ENCODE data around the gene MYOT.
"Not testable (repeated sequence)": the region's sequence is repeated elsewhere in the genome, so short reads cannot be mapped to it uniquely, and the experiment has no call there.

The MYOT gene

DNA sequence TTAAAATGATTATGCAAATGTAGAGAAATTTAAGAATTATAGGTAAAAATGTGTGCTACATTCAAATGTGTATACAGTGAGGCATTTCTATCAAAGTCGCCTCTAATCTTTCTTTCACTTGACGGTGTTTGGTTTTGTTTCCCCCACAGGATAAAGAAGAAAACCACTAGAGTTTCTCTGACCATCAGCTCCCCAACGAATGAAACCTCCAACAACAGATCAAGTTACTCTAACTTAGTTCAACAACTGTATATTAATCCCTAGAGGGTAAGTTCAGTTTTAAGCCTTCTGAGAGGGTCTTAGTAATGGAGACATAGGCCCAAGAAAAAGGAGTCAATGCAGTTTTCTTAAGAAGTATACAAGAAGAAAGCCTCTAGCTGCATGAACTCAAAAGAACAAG, 11.5 kb upstream of the MYOT start:
- DNase-seq (ENCODE audit: low read depth) = no peak

DNA sequence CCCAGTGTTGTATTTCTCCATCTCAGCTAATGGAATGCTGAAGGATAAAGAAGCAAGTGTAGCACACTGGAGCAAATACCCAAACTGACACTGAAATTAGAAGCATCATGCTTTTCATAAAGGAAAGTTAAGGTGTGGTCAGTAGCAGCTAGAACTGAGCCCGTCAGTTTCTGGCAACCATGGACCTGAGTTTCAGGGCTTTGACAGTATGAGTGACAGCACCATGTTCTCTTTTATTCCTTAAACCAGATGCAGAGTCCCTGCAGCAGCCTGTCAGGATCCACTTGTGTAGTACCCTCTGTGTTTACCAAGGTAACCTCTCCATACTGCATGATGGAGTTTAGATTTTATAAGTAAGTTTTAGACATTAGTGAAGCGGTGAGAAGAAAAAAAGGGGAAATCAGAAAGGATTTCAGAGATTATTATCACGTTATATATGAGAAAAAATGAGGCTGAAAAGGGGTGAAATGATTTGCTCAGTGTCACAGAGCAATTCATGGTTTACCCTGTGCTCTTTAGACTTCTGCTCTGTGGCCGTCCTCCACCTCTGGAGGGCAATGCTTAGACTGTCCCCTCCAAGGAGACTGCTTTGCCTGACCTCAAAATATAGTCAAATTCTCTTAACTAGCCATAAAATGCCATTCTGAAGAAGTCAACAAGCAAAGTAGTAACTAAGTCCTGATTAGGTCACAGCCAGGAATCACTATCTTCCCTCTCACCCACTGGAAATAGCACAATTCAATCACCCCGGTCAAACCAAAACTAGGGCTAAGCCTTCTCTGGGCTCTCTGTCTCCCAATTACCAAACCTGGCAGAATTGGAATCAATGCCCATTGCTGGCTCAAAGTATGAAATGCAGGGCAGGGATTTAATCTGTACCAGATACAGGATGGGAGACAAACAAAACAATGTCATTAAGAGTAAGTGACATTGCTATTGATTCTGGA, 10.5 kb upstream of the MYOT start:
- DNase-seq (ENCODE audit: low read depth) = no peak

DNA sequence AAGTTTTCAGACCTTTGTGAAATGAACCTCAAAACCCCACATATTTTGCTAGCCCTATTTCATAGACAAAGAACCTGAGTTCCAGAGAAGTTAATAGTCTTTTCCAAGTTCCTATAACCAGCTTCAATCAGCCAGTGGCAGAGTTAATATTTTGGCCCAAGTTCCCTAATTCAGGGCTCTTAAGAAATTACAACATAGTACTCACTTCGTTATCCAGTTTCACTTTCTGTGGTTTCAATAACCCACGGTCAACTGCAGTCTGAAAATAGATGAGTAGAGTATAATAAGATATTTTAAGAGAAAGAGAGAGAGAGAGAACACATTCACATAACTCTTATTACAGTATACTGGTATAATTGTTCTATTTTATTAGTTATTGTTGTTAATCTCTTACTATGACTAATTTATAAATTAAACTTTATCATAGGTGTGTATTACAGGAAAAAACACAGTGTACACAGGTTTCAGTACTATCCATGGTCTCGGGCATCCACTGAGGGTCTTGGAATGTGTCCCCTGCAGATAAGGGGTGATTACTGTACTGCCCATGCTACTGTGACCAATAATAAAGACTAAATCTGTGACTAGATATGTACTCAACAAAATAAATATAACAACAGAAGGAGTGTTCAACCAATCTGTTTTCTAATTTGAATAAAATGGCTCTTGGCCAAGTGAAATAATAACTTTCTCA, 9.3 kb upstream of the MYOT start:
- DNase-seq (ENCODE audit: low read depth) = no peak

DNA sequence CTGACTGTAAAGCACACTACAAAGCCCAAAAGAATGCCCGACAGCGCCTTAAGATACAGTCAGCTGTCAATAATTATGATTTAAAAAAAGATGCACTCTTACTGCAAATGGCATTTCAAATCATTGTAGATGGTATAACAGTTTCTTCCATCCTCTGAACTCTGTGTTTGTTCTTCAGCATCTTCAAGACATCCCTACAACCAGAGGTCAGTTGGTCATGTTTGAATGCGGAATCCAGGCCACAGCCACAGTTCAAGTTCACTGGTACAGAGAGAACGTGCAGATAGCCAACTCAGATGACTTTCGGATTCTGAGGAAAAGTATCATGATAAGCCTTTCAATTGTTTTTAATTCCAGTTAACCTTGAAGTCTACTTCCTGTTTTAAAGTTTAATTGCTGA, 8.7 kb upstream of the MYOT start:
- DNase-seq (ENCODE audit: low read depth) = no peak

DNA sequence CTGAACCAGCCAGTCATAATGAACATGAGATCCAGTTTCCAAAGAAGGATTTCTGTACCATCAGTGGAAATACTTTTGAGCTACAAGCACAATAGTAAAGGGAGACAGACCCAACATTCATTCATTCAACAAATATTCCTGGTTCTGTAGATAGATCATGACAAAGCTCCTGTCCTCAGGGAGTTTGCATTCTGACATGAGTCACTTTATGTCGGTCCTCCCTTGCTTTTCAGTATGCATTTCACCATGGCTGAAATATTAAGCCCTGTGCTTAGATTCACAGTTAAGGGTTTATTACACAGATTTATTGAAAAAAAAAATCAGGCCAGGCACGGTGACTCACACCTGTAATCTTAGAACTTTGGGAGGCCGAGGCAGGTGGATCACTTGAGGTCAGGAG, 5.4 kb upstream of the MYOT start:
- DNase-seq (ENCODE audit: low read depth) = no peak

DNA sequence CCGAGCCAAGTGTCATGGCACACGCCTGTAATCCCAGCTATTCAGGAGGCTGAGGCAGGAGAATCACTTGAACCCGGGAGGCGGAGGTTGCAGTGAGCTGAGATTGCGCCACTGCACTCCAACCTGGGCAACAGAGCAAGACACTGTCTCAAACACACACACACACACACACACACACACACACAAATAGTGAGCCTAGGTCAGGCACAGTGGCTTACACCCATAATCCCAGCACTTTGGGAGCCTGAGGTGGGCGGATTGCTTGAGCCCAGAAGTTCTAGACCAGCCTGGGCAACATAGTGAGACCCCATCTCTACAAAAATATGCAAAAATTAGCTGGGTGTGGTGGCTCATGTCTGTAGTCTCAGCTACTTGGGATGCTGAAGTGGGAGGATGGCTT, 4.0 kb upstream of the MYOT start:
- not testable (repeated sequence) for DNase-seq (ENCODE audit: low read depth)

DNA sequence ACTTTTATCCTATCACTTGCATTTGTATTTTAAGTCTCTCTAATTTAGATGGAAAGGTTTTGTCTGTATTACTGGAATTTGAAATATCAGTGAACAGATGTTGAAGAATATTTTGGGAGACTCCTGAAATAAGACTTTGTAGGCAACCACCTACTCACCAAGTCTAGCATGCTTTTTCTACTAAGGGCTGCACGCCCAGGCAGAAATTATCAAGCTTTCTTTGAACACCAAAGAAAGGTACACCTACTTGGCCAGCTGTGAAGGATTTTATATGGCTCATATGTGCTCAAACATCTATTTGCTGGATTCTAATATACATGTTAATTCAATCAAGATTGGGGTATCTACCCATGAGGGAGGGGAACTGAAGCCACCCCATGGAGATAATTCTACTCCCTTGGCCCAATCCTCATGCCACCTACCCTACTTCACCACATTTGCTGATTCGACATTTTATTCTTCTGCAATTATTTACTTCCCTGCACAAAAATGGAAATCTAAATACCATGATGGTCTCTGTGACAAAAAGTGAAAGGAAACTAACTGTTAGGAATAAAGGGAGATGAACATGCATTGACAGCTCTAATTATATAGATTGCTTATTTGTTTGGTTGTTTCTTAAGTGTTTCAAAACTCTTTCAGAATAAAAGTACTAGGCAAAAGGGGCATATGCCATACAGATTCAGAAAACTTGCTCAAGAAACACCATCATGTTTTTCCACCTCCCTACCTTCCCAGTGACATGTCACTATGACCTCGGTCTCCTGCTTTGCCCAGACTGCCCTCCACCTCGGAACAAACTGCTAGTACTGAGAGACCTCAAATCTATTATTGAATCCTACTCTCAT, 895 bp upstream of the MYOT start:
- DNase-seq (ENCODE audit: low read depth) = no peak

DNA sequence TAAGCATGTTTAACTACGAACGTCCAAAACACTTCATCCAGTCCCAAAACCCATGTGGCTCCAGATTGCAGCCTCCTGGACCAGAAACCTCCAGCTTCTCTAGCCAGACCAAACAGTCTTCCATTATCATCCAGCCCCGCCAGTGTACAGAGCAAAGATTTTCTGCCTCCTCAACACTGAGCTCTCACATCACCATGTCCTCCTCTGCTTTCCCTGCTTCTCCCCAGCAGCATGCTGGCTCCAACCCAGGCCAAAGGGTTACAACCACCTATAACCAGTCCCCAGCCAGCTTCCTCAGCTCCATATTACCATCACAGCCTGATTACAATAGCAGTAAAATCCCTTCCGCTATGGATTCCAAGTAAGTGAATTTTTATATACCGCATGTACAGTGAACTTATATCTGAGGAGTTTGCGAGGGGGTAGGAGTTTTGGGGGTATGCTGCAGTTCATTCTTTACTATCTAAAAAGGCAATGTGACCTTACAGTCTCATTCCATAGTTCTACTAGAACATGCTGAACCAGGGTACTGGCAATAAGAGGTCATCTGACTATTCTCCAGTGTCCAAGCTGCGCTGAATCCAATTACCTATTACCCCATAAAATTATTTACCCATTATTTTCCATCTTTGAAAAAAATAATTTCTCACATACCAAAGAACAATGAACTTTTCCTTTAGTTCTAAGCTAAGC, 3.1 kb downstream of the MYOT start:
- no peak for DNase-seq (ENCODE audit: low read depth)

DNA sequence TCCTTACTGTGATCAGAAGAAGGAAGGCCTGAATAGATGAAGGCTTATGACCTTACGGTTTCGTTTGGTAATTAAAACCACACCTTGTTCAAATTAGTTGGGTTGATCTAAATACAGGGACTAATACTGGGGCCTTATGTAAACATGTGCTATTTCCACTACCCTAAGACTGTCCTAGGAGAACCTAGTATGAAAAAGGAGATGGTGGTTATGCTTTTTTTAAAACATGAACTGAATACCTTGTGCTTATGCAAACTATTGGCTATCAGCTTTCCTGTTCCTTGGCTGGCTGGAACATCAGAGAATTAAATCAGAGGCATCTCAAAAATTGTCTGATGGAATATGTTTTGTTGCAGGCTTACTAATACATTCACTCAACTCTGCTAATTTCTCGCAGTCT, 3.9 kb downstream of the MYOT start:
- no peak for DNase-seq (ENCODE audit: low read depth)

DNA sequence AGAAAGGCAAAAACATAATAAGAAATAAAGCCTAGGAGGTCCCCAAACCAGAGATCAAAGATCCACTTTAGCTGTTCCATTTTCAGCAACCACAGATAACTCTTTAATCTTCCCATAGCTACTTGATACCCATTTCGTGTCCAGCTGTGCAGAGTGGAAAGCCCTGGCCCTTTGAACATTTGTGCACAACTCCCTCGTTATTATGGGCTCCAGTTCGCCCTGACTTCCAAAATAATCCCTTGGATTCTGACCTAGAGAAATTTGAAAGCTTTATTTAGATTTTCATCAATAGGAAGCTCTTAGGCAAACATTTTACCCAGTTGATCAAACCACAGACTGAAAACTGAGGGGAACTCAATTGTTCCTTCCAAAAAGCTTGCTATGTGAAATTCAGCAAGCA, 4.8 kb downstream of the MYOT start:
- DNase-seq (ENCODE audit: low read depth) = no peak

DNA sequence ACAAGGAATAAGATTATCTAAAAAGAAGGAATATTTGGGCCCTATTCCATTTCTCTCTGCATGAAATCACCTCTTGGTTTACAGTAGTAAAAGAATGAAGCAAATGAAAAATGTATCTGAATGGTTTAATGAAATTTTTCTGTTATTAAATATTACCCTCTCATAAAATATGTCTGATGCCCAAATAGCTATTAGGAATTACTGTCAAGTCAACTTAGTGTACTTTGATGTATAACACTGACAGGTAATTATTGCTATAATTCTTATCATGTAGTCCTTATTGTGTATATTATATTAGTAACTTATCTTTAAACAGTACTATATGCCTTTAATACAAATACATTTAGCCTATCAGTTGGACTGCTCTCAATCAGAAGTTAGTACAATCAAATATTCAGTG, 8.4 kb downstream of the MYOT start:
- no peak for DNase-seq (ENCODE audit: low read depth)

DNA sequence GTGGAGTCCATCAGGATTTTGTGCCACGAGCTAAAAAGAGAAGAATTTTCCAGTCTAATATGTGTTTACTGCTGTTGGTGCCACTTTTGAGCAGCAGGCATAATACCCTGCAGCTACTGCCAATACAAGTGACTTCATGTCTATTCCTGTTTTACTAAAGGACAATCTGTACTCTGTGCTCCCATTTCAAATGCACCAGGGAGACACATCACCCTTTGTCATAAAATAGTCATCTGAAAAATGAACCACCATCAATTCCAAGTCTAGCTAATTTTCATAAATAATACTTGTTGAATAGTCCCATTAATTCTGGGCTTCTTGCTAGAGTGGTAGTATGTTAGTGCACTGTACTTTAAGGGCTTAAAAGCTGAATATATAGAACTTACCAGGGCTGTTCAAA, 12.7 kb downstream of the MYOT start:
- no peak for DNase-seq (ENCODE audit: low read depth)

DNA sequence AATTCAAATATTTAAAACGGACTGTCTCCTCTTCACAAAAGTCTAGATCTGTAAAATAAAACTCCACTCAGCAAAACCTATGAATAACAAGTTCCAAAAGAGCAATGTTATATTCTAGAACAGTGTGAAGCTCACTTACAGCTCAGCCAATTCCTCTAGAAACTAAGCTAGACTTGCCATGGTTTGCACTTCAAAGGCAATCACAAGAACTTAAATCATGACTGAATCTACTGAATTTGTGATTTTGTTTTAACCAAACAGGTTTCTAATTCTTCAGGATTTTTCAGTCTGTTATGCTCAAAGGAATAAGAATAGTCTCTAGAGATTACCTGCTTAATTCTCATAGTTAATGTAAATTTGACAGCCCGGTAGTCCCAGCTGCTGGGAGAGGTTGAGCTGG, 20.2 kb downstream of the MYOT start:
- DNase-seq (ENCODE audit: low read depth) = no peak

DNA sequence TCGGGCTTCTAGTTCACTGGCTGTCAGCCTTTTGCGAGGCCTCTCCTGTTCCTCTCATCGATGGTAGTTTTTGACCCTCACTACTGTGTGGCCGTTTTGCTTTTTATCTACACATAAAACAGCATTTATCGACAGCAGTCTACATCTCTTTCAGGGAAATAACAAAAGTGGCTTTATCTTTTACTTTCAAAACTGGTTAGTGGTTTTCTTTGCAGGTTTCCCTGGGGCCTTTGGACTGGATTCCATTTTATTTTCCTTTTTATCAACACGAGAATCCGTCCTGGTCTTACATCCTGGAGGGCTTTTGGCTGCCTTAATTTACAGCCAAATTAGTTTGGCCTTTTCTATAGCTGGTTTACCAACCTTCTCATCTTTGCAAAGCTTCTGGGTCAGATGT, 20.8 kb downstream of the MYOT start:
- no peak for DNase-seq (ENCODE audit: low read depth)

DNA sequence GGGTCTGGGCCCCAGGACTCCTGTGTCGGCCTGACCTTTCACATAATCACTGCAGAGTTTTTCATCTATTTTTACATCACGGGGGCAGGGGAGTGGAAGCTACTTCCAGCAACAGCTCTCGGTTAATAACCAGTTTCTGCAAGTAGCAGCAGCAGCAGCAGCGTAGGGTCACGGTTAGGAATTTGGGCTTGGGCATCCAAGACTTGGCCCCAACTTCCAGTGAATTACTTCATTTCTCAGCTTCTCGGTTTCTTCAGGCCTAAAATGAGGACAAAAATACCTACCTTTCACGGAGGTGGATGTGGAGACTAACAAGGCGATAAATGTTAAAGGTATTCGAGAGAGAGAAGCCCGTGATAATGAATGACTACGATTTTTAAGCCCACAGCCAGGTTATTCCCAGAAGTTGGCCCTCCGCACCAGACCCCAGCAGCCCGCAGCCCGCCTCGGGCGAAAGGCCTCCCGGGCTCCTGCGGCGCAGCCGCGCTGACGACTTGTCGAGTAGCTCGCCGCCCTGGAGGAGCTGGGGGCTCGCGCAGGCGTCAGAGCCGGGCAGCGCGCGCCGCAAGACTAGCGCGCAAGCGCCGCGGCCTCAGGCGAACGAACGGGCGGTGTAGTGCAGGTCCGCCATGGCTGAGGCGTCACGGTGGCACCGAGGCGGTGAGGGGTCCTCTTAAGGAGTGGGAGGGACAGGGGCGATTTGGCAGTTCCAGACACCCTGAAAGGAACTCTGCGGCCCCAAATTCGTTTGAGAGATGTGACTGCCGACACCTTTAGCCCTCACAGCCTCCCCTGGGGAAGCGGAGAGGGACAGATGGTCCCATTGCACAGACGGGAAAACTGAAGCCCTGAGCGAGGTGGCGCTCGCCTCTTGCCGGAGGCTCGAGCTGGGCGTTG, 21.5 kb downstream of the MYOT start, which contains the start of gene PKD2L2:
Gene PKD2L2 (plus strand): TSS at position 595 of the 897 bp plus-strand sequence. CDS start 35 bp downstream, at position 630.
- peak; percentile 70 for DNase-seq (ENCODE audit: low read depth)

DNA sequence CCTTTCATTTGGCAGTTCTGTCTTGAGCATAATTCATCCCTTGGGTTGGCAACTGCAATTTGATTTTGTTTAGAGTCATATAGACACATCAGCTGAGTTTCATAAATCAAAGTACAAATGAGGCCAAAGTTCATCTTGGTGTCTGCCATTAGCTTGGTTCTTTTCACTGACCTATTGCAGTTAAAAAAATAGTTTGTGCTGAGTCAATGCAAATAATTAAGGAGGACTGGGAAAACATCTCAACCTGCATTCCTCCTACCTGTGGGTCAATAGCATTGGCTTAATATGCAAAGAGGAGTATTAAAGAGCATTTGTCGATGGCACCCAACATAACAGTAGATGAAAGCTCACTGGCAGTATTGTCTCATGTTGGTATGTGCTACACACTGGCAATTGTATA, 23.2 kb downstream of the MYOT start:
- DNase-seq (ENCODE audit: low read depth) = no peak

DNA sequence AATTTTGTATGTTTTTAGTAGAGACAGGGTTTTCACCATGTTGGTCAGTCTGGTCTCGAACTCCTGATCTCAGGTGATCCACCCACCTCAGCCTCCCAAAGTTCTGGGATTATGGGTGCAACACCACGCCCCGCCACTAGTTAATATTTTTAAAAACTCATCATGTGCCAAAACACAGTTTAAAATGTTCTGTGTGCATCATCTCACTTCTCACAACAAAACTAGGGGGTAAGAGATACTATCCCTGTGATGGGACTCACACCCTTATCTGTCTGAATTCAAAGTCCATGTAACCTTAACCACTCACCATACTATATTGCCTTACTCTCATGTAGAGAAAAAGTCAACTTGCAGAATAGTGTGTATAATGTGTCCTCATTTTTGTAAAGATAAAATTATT, 24.2 kb downstream of the MYOT start:
- DNase-seq (ENCODE audit: low read depth) = no peak

DNA sequence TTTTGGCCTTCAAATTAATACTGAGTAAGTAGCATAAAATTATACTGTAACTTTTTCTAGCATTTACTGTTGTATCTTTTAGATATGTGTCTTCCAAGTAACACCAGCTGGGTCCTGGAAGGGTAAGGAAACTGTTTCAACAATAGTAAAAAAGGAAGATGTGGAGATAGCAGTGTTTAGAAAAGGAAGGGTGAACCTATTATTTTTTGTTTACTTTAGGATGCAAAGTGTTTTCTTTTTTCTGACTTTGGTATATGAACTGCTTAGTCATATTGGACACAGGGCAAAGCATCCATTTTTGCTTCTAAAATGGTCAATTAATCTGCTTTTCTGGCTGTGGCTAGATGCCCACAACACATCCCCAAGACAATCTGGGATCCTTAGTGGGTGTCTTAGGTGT, 26.9 kb downstream of the MYOT start:
- DNase-seq (ENCODE audit: low read depth) = no peak

DNA sequence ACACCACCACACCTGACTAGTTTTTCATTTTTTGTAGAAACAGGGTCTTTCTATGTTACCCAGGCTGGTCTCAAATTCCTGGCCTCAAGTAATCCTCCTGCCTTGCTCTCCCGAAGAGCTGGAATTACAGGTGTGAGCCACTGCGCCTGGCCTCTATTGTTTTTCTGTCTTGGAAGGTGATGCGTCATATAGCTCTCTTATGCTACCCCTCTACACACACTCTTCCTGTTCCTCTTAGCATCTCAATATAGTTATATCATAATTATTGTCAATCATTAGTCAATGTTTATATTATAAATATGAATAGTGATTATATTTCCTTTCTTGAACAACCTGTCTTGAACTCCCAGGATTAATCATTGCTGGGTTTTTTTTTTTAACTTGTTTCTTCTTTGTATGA, 28.9 kb downstream of the MYOT start:
- no peak for DNase-seq (ENCODE audit: low read depth)

DNA sequence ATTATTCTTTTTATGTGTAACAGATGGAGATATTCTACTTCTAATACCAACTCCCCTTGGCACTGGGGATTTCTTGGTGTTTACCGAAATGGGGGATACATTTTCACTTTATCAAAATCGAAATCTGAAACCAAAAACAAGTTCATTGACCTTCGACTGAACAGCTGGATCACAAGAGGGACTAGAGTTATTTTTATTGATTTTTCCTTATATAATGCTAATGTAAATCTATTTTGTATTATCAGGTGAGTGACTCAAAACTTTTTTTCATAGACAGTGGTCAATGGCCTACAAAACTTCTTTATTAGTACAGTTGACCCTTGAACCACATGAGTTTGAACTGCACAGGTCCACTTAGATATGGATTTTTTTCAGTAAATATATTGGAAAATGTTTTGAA, 31.8 kb downstream of the MYOT start:
- no peak for DNase-seq (ENCODE audit: low read depth)
